K562 (cell line): Measurements from ENCODE around the gene TBX1. TPM values are rescaled to one million over a fixed set of nuclear protein-coding genes. Genes with fewer than 3 reads are reported as not detected.

Source experiments
- ATAC-seq: fragments of 200-7000 bp; cut with Tn5 transposase; 3 replicates; pipeline ENCODE4 v1.9.1; 2020; ENCODE audit warnings: moderate library complexity
- BruUV-seq: library from RNA; stranded (reverse); fragments of 400-500 nt; replicated peaks from 2 replicates; lab custom pipeline; 2021; lab: Mats Ljungman, UMichigan
- CTCF ChIA-PET: fragments of 300-600 bp; formaldehyde crosslinking; extraction: SDS; loops from one replicate; lab custom pipeline; 2021; ENCODE audit warnings: low intra/inter-chr PET ratio; lab: Yijun Ruan, JAX
- POLR2A ChIA-PET: fragments of 300-600, 350-650 bp; sonication (Branson Sonifier 250); formaldehyde crosslinking; extraction: SDS; loops from one replicate; lab custom pipeline; 2021; ENCODE audit warnings: antibody characterized with exemption, inconsistent platforms; lab: Yijun Ruan, JAX
- DNase-seq, 4 experiments: peaks; one replicate each; pipeline versions ENCODE4 v3.0.0 to v3.0.0-alpha.2; 2011 to 2018; ENCODE audit warnings: low spot score in 3 of 4, mixed read lengths in 3 of 4; ENCODE audit errors: extremely low read depth in 1 of 4
- FAIRE-seq: peaks from 2 replicates; lab custom pipeline; 2011; peaks lifted over from hg19 to GRCh38; lab: Jason Lieb, UNC
- H2AFZ ChIP-seq: 2 replicates; pipeline ENCODE4 v1.6.0; 2011; ENCODE audit warnings: low read depth, low read length, control low read depth, inconsistent platforms
- H3K27ac ChIP-seq: fragments of 200-600 bp; 3 replicates; pipeline ENCODE4 v1.8.0; 2011; ENCODE audit warnings: low read depth, mild to moderate bottlenecking, control low read depth, inconsistent platforms, low read length, moderate library complexity, mixed read lengths; ENCODE audit errors: extremely low read depth
- H3K27me3 ChIP-seq, 2 experiments: fragments of 300-600 bp in 1 of 2; 2 replicates in 1 of 2; 3 replicates in 1 of 2; pipeline versions ENCODE4 v1.6.0 to v1.8.0; 2011; ENCODE audit warnings: inconsistent platforms in 2 of 2, low read length in 2 of 2, mild to moderate bottlenecking in 1 of 2, mixed read lengths in 1 of 2, moderate library complexity in 1 of 2; ENCODE audit not compliant: control insufficient read depth in 2 of 2, insufficient read depth in 2 of 2
- H3K36me3 ChIP-seq: fragments of 300-600 bp; 3 replicates; pipeline ENCODE4 v1.8.0; 2011; ENCODE audit warnings: mild to moderate bottlenecking, low read length, inconsistent platforms; ENCODE audit not compliant: control insufficient read depth, insufficient read depth
- H3K4me1 ChIP-seq, 2 experiments: fragments of 200-600 bp in 1 of 2; replicated peaks in 1 of 2; 2 replicates in 1 of 2; 3 replicates in 1 of 2; pipeline versions ENCODE4 v1.5.1 to v1.8.0; 2011; ENCODE audit warnings: inconsistent platforms in 2 of 2, low read length in 2 of 2, mild to moderate bottlenecking in 1 of 2, mixed read lengths in 1 of 2, moderate library complexity in 1 of 2; ENCODE audit not compliant: control insufficient read depth in 2 of 2, insufficient read depth in 2 of 2
- H3K4me2 ChIP-seq: 2 replicates; pipeline ENCODE4 v1.6.1; 2011; ENCODE audit warnings: low read length, control low read depth, inconsistent platforms, mixed read lengths; ENCODE audit not compliant: insufficient read depth
- H3K4me3 ChIP-seq: fragments of 200-600 bp; sonication (generic), shearing (Covaris generic); 2 replicates; pipeline ENCODE4 v1.5.1; 2016; ENCODE audit warnings: control low read depth, inconsistent platforms
- H3K79me2 ChIP-seq: fragments of 200-600 bp; 3 replicates; pipeline ENCODE4 v1.8.0; 2011; ENCODE audit warnings: low read length, inconsistent platforms; ENCODE audit not compliant: control insufficient read depth, insufficient read depth
- H3K9ac ChIP-seq, 2 experiments: 2 replicates each; pipeline versions ENCODE4 v1.6.0 to v1.6.1; 2011; ENCODE audit warnings: low read depth in 2 of 2, low read length in 2 of 2, control low read depth in 1 of 2, inconsistent platforms in 1 of 2, mild to moderate bottlenecking in 1 of 2, mixed read lengths in 1 of 2; ENCODE audit not compliant: insufficient read depth in 1 of 2
- H3K9me1 ChIP-seq: one replicate; pipeline ENCODE4 v1.6.0; 2011; ENCODE audit warnings: inconsistent platforms, mild to moderate bottlenecking, low read length, moderate library complexity; ENCODE audit not compliant: control insufficient read depth, insufficient read depth
- H3K9me3 ChIP-seq: replicated peaks from 2 replicates; pipeline ENCODE4 v1.5.1; 2011; ENCODE audit warnings: low read depth, low read length, inconsistent platforms; ENCODE audit not compliant: control insufficient read depth, insufficient read depth
- H4K20me1 ChIP-seq: replicated peaks from 2 replicates; pipeline ENCODE4 v1.6.1; 2011; ENCODE audit warnings: low read length, inconsistent platforms, mixed read lengths; ENCODE audit not compliant: control insufficient read depth, insufficient read depth
- BHLHE40 ChIP-seq: IDR thresholded peaks from 2 replicates; pipeline ENCODE4 v1.6.1; 2011; ENCODE audit warnings: low read length, improper control_type of control experiment
- CSDE1 ChIP-seq, 2 experiments: fragments of 450-650 bp; IDR thresholded peaks; 2 replicates each; pipeline ENCODE4 v1.6.1; 2016; ENCODE audit warnings: mild to moderate bottlenecking in 1 of 2
- ETV5 ChIP-seq: sonication (generic); formaldehyde crosslinking; IDR thresholded peaks from 2 replicates; pipeline ENCODE4 v1.4.0; 2020; ENCODE audit warnings: low read depth, mild to moderate bottlenecking, missing genetic modification reagents
- POLR2G ChIP-seq: fragments of 200-400 bp; formaldehyde crosslinking; IDR thresholded peaks from 2 replicates; pipeline ENCODE4 v1.6.1; 2017; ENCODE audit warnings: low read depth, mild to moderate bottlenecking, antibody characterized with exemption, low read length, moderate library complexity
- RBFOX2 ChIP-seq: fragments of 200-400 bp; formaldehyde crosslinking; IDR thresholded peaks from 2 replicates; pipeline ENCODE4 v1.6.1; 2017; ENCODE audit warnings: low read depth, mild to moderate bottlenecking, low read length, moderate library complexity
- STAG1 ChIP-seq: sonication (generic); formaldehyde crosslinking; IDR thresholded peaks from 2 replicates; pipeline ENCODE4 v1.5.0; 2020; ENCODE audit warnings: missing genetic modification reagents, borderline replicate concordance
- YY1 ChIP-seq, 3 experiments: IDR thresholded peaks; 2 replicates each; pipeline ENCODE4 v1.6.1; 2011; ENCODE audit warnings: low read length in 2 of 3, mild to moderate bottlenecking in 2 of 3, moderate library complexity in 2 of 3, borderline replicate concordance in 1 of 3, control low read depth in 1 of 3, low read depth in 1 of 3; ENCODE audit not compliant: insufficient read depth in 3 of 3, insufficient replicate concordance in 2 of 3, control insufficient read depth in 1 of 3, insufficient read length in 1 of 3; ENCODE audit errors: extremely low read depth in 1 of 3
- ZBTB7A ChIP-seq: IDR thresholded peaks from 2 replicates; pipeline ENCODE4 v1.6.1; 2011; ENCODE audit warnings: low read depth, mild to moderate bottlenecking, low read length, moderate library complexity, borderline replicate concordance; ENCODE audit not compliant: control insufficient read depth
- ZC3H8 ChIP-seq: fragments of 450-650 bp; IDR thresholded peaks from 2 replicates; pipeline ENCODE4 v1.6.1; 2017
- ZFP30 ChIP-seq: fragments of 250-450 bp; sonication (Bioruptor Pico); IDR thresholded peaks from 2 replicates; pipeline ENCODE4 v1.8.0; 2022; ENCODE audit warnings: moderate library complexity, mild to moderate bottlenecking, inconsistent platforms, borderline replicate concordance
- ZFP36 ChIP-seq: fragments of 150-350 bp; IDR thresholded peaks from 2 replicates; pipeline ENCODE4 v1.6.1; 2018; ENCODE audit warnings: low read length, low read depth; ENCODE audit not compliant: partially characterized antibody
- WGBS: fragments of 100-300 bp; shearing (Covaris generic); methylation state at CpG from one replicate; pipeline ENCODE4 v1.1.6; 2016; ENCODE audit warnings: low coverage, mixed read lengths; ENCODE audit not compliant: insufficient coverage; ENCODE audit errors: missing lambda C conversion rate; 5-methylcytosine and 5-hydroxymethylcytosine counted together
- in situ Hi-C: fragments of 300-500 bp; cut with MboI; formaldehyde crosslinking; loops from 4 replicates; pipeline ENCODE4 v1.15.0; 2018; ENCODE audit warnings: inconsistent platforms, mixed read lengths
- intact Hi-C: fragments of 100-400 bp; cut with micrococcal nuclease; formaldehyde crosslinking; loops from 2 replicates; pipeline ENCODE4 v1.14.2; 2022
- polyA plus RNA-seq, 8 experiments: library from polyadenylated mRNA; depleted of rRNA in 4 of 8; stranded (reverse) in 5 of 8; unstranded in 3 of 8; fragments of >200 nt; fragmentation: Nextera tagmentation in 2 of 8; fragmentation: Illumina TruSeq in 1 of 8; extraction: Ambion mirVana in 2 of 8; extraction: Trizol in 1 of 8; gene quantifications; 2 replicates each; pipeline versions ENCODE4 v1.2.1 to v1.2.3, GENCODE V29; 2011 to 2014; ENCODE audit warnings: inconsistent platforms in 1 of 8, missing spikeins in 1 of 8
- total RNA-seq, 7 experiments: library from RNA; depleted of rRNA in 6 of 7; stranded (reverse); fragments of >200 nt in 6 of 7; fragmentation: Illumina TruSeq in 2 of 7; extraction: Trizol in 2 of 7; gene quantifications; 2 replicates each; pipeline versions ENCODE4 v1.2.1 to v1.2.3, GENCODE V29; 2011 to 2021; ENCODE audit warnings: low replicate concordance in 1 of 7
- TF ChIP-seq, protein P1 (sequence below): sonication (generic); formaldehyde crosslinking; IDR thresholded peaks from 2 replicates; pipeline ENCODE4 v1.8.0; 2022; ENCODE audit warnings: mild to moderate bottlenecking, missing genetic modification reagents, borderline replicate concordance
- TF ChIP-seq, protein P2 (sequence below), 2 experiments: fragments of 450-650 bp; conservative IDR thresholded peaks; 2 replicates each; pipeline ENCODE4 v1.6.1; 2017; ENCODE audit warnings: mild to moderate bottlenecking in 2 of 2, moderate library complexity in 2 of 2
- TF ChIP-seq, protein P3 (sequence below): IDR thresholded peaks from 3 replicates; pipeline ENCODE4 v1.6.1; 2011; ENCODE audit warnings: borderline replicate concordance, mild to moderate bottlenecking; ENCODE audit not compliant: insufficient read length, insufficient read depth

Gene TBX1
- total and polyA plus RNA-seq, 9 of the 15 experiments (the other 6 are each of a cell fraction or from before 2014, with no cell fraction given): 0.07 to 35.0 (median 3.9) TPM

- TF ChIP-seq, protein P1, sequence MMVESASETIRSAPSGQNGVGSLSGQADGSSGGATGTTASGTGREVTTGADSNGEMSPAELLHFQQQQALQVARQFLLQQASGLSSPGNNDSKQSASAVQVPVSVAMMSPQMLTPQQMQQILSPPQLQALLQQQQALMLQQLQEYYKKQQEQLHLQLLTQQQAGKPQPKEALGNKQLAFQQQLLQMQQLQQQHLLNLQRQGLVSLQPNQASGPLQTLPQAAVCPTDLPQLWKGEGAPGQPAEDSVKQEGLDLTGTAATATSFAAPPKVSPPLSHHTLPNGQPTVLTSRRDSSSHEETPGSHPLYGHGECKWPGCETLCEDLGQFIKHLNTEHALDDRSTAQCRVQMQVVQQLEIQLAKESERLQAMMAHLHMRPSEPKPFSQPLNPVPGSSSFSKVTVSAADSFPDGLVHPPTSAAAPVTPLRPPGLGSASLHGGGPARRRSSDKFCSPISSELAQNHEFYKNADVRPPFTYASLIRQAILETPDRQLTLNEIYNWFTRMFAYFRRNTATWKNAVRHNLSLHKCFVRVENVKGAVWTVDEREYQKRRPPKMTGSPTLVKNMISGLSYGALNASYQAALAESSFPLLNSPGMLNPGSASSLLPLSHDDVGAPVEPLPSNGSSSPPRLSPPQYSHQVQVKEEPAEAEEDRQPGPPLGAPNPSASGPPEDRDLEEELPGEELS (CRISPR knock-in tag): no peak
- TF ChIP-seq ZFP30: 0 out of 2 replicates have a peak, but pooled peaks have one; percentile 8
- TF ChIP-seq, protein P2, sequence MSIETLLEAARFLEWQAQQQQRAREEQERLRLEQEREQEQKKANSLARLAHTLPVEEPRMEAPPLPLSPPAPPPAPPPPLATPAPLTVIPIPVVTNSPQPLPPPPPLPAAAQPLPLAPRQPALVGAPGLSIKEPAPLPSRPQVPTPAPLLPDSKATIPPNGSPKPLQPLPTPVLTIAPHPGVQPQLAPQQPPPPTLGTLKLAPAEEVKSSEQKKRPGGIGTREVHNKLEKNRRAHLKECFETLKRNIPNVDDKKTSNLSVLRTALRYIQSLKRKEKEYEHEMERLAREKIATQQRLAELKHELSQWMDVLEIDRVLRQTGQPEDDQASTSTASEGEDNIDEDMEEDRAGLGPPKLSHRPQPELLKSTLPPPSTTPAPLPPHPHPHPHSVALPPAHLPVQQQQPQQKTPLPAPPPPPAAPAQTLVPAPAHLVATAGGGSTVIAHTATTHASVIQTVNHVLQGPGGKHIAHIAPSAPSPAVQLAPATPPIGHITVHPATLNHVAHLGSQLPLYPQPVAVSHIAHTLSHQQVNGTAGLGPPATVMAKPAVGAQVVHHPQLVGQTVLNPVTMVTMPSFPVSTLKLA (conservative IDR thresholded peaks at IDR 0.05): no peak
- no peak for TF ChIP-seq ETV5 (CRISPR knock-in tag)
Observed at GRCh38 chr22:19728271-19728670, 32.3 kb upstream of the TBX1 start (continued).

DNA sequence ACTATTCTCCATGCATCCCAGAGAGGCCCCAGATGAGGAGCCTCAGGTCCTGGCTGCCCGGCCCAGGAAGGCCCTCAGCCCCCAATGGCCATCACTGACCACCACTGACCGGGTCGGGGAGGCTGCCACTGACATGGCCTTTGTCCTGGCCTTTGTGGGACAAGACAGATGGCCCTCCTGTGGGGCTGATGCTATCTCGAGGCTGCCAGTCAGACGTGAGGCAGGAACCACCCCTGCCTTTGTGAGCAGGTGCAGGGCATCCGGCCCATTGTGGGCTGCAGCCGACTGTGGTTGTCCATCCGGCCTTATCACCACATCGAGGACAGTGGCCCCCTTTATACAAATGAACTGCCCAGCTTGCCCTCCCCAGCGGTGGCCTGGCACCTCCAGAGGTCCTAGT lies 31.7 kb upstream of the TBX1 start:
- intact Hi-C loops: no loop called here
- no peak overlapping the region for H2AFZ ChIP-seq
- peaks cover 20 to 69% of the 10 kb centered on the region in 2 experiments for H3K4me1 ChIP-seq
- peaks cover 0 to 4% of the 10 kb centered on the region in 2 experiments; a peak in 2 of 5 replicates for H3K27me3 ChIP-seq
- 49% methylated on average over 10 of the region's 10 CpGs for WGBS
- no peak overlapping the region for H3K4me2 ChIP-seq
- H3K79me2 ChIP-seq: peaks cover 11% of the 10 kb centered on the region; the same call in 2 of the 3 replicates
- H3K9me3 ChIP-seq: 0 out of 2 replicates have a peak, but pooled peaks cover 2% of the 10 kb centered on the region
- FAIRE-seq (no peak), DNase-seq (no peak), ATAC-seq (no peak)
- no peak overlapping the region for H3K4me3 ChIP-seq
- BruUV-seq: no TSS peak
- peak overlapping the region in 1 of 2 experiments; percentile 32; a peak in 2 of 4 replicates for H3K9ac ChIP-seq
- in situ Hi-C loops: loop anchor here (10.0 kb wide), 1 partner anchor 386 kb away; the partner anchor contains the start of genes RANBP1 and TRMT2A
- peaks cover 7% of the 10 kb centered on the region for H3K36me3 ChIP-seq
- POLR2A ChIA-PET: interaction anchor here (0.6 to 0.8 kb wide), 2 partner anchors 33 to 213 kb away, joined by 3 read pairs; partner anchors contain the start of genes COMT and TXNRD2
- H4K20me1 ChIP-seq: peaks cover 12% of the 10 kb centered on the region; the same call in 1 of the 2 replicates
- no peak overlapping the region for H3K27ac ChIP-seq
- CTCF ChIA-PET: interaction anchor here (0.7 to 5.6 kb wide), 3 partner anchors 48 to 284 kb away, joined by 3 to 156 read pairs (median 3); no protein-coding TSS in a partner anchor
- peaks cover 2% of the 10 kb centered on the region for H3K9me1 ChIP-seq
- TF ChIP-seq CSDE1 (IDR thresholded peaks at IDR 0.05) (no peak), YY1 (IDR thresholded peaks at IDR 0.05; ENCODE audit: borderline replicate concordance in 1 of 3, control insufficient read depth in 1 of 3, extremely low read depth in 1 of 3, insufficient read depth in 3 of 3, insufficient read length in 1 of 3, insufficient replicate concordance in 2 of 3, low read depth in 1 of 3, low read length in 2 of 3) (peak in 1 of 3 experiments; percentile 13), ZC3H8 (no peak), BHLHE40 (no peak), ZFP36 (peak; percentile 84), STAG1 (no peak), ZBTB7A (peak; percentile 8; the same call in 1 of the 2 replicates), POLR2G (peak; percentile 8; the same call in 1 of the 2 replicates), RBFOX2 (peak; percentile 19; the same call in 1 of the 2 replicates)
- TF ChIP-seq, protein P3, sequence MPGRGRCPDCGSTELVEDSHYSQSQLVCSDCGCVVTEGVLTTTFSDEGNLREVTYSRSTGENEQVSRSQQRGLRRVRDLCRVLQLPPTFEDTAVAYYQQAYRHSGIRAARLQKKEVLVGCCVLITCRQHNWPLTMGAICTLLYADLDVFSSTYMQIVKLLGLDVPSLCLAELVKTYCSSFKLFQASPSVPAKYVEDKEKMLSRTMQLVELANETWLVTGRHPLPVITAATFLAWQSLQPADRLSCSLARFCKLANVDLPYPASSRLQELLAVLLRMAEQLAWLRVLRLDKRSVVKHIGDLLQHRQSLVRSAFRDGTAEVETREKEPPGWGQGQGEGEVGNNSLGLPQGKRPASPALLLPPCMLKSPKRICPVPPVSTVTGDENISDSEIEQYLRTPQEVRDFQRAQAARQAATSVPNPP: no peak
